HG03139 (cell line): ENCODE measurements around the gene GALP.
"Not testable (repeated sequence)": the region's sequence is repeated elsewhere in the genome, so short reads cannot be mapped to it uniquely, and the experiment has no call there.

Experiments used
- ATAC-seq: cut with Tn5 transposase; IDR thresholded peaks from one replicate; pipeline ENCODE4 v1.9.1; 2021; ENCODE audit not compliant: unreplicated experiment

Gene GALP

GRCh38 chr19:56177564-56178243, 1.9 kb downstream of the GALP start:
- ATAC-seq = no peak

- no peak for ATAC-seq
These were observed 14.0 kb downstream of the GALP start for GRCh38 chr19:56189785-56190184.

GRCh38 chr19:56191115-56191514, 15.3 kb downstream of the GALP start:
- ATAC-seq = no peak

- ATAC-seq = no peak
These were observed 15.9 kb downstream of the GALP start for GRCh38 chr19:56191711-56192110.

- ATAC-seq = no peak
These were observed 18.3 kb downstream of the GALP start for GRCh38 chr19:56193981-56194640.

- not testable (repeated sequence) for ATAC-seq
These were observed 21.8 kb downstream of the GALP start, which contains the start of gene ZSCAN5B for GRCh38 chr19:56197646-56198045. Gene ZSCAN5B (minus strand): TSS chr19:56197783. CDS start chr19:56193052, 4,731 bp downstream.

- no peak for ATAC-seq
These were observed 23.9 kb downstream of the GALP start for GRCh38 chr19:56199687-56200086.

- ATAC-seq = no peak
These were observed 26.2 kb downstream of the GALP start, which contains the start of gene ZSCAN5C for GRCh38 chr19:56201973-56202372. Gene ZSCAN5C (plus strand): TSS chr19:56202273. CDS start chr19:56205914, 3,641 bp downstream.

- not testable (repeated sequence) for ATAC-seq
These were observed 31.8 kb downstream of the GALP start for GRCh38 chr19:56207581-56207980.

GRCh38 chr19:56209091-56209490, 33.3 kb downstream of the GALP start:
- ATAC-seq = no peak

- ATAC-seq = not testable (repeated sequence)
These were observed 34.2 kb downstream of the GALP start for GRCh38 chr19:56210036-56210435.

- ATAC-seq = no peak
These were observed 35.9 kb downstream of the GALP start for GRCh38 chr19:56211718-56212117.

GRCh38 chr19:56217039-56217949, 41.5 kb downstream of the GALP start:
- no peak for ATAC-seq

GRCh38 chr19:56218961-56219360, 43.2 kb downstream of the GALP start:
- no peak for ATAC-seq

GRCh38 chr19:56221442-56221841, 45.6 kb downstream of the GALP start:
- not testable (repeated sequence) for ATAC-seq

- no peak for ATAC-seq
These were observed 46.0 kb downstream of the GALP start for GRCh38 chr19:56221851-56222250.

- ATAC-seq = no peak
These were observed 47.1 kb downstream of the GALP start for GRCh38 chr19:56222901-56223300.

GRCh38 chr19:56223481-56223880, 47.7 kb downstream of the GALP start:
- ATAC-seq = no peak
